HFFc6 (cell line): ENCODE results near the gene CHAF1A. TPM values are rescaled to one million over a fixed set of nuclear protein-coding genes. Genes with fewer than 3 reads are reported as not detected.
A peak's percentile ranks its signal among the peaks of the same experiment; 100 is the strongest.

ENCODE experiments used
- DNase-seq: peaks from one replicate; pipeline ENCODE4 v3.0.0-alpha.2; 2018
- H3K27ac Mint-ChIP-seq: 2 replicates; pipeline ENCODE4 v1.8.0; 2020; ENCODE audit warnings: mild to moderate bottlenecking, mixed read lengths
- H3K27me3 Mint-ChIP-seq: 2 replicates; pipeline ENCODE4 v1.8.0; 2021; ENCODE audit warnings: mild to moderate bottlenecking, moderate library complexity, mixed read lengths; ENCODE audit not compliant: insufficient read depth
- H3K36me3 Mint-ChIP-seq: 2 replicates; pipeline ENCODE4 v1.8.0; 2021; ENCODE audit warnings: low read depth, mixed read lengths
- H3K4me1 Mint-ChIP-seq: 2 replicates; pipeline ENCODE4 v1.8.0; 2020; ENCODE audit warnings: low read depth, mixed read lengths
- H3K4me3 Mint-ChIP-seq: 2 replicates; pipeline ENCODE4 v1.8.0; 2020; ENCODE audit warnings: mild to moderate bottlenecking, moderate library complexity, mixed read lengths
- H3K9me3 Mint-ChIP-seq: 2 replicates; pipeline ENCODE4 v1.8.0; 2020; ENCODE audit warnings: mild to moderate bottlenecking, mixed read lengths
- CTCF ChIP-seq: fragments of 200-600 bp; sonication (generic); IDR thresholded peaks from 2 replicates; pipeline ENCODE4 v1.5.0; 2021; ENCODE audit warnings: antibody characterized with exemption, mild to moderate bottlenecking
- total RNA-seq, 6 experiments: library from RNA; stranded (reverse); fragmentation: NEBNext Ultra II Directional; extraction: Animal tissue kit (Norgen Biotek cat#: 25700); gene quantifications; 2 replicates in 1 of 6; 3 replicates in 5 of 6; pipeline ENCODE4 v1.2.3, GENCODE V29; 2021

CHAF1A gene
- total RNA-seq, 6 experiments from 2014 or later, result 18.3 to 26.3 (median 24.4) TPM

DNA sequence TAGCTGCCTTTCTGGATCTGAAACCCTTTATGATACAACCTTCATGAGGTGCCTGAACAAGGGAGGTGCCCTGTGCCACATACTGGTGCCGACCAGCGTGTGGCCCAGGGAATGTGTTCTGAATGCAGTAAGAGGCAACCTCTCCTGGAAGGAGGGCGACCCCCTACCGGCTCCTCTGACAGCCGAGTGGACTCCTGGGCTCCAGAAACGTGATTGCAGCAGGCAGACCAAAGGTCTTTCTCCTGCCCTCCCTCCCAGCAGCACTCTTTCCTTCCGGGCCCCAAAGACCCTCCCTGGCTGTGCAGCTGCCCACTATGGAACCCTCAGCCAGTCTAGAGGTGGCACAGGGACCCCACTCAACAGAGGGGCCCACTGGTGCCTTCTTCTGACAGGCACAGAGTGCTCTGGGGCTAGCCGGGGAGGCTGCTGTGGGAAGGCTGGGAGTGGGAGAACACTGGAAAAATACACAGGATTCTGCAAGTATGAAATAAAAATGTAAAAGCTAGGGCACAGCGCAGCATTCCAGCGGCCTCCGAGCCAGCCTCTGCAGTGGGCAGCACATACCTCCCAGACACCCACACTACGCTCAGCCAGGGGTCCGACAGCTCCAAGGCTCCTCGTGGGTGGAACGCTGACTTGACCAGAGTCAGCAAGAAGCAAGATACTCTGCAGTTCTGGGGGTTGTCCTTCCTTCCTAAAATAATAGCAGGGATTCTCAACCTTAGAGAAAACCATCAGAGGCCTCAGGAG lies 17.0 kb upstream of the CHAF1A start:
- Mint-ChIP-seq H3K27me3 (no peaks in the 10 kb centered on the region), H3K27ac (peak overlapping the region; percentile 46; the same call in 1 of the 2 replicates), H3K4me1 (peaks cover 15% of the 10 kb centered on the region), H3K36me3 (no peaks in the 10 kb centered on the region; the same call in 1 of the 2 replicates), H3K4me3 (no peak overlapping the region), H3K9me3 (no peaks in the 10 kb centered on the region)
- no peak for TF ChIP-seq CTCF
- DNase-seq, result no peak

GRCh38 chr19:4386041-4386782 lies 16.2 kb upstream of the CHAF1A start:
- Mint-ChIP-seq H3K27me3 (no peaks in the 10 kb centered on the region), H3K9me3 (no peaks in the 10 kb centered on the region), H3K4me3 (no peak overlapping the region), H3K4me1 (peaks cover 19% of the 10 kb centered on the region), H3K27ac (no peak overlapping the region; the same call in 1 of the 2 replicates), H3K36me3 (no peaks in the 10 kb centered on the region; the same call in 1 of the 2 replicates)
- no peak for DNase-seq
- TF ChIP-seq CTCF, result peak; percentile 47

GRCh38 chr19:4388337-4389063 lies 13.9 kb upstream of the CHAF1A start:
- H3K4me3 Mint-ChIP-seq, result no peak overlapping the region
- no peak for TF ChIP-seq CTCF
- no peak for DNase-seq
- peak overlapping the region; percentile 69; the same call in 1 of the 2 replicates for H3K27ac Mint-ChIP-seq
- peaks cover 38% of the 10 kb centered on the region for H3K4me1 Mint-ChIP-seq
- H3K9me3 Mint-ChIP-seq, result no peaks in the 10 kb centered on the region
- peaks cover 3% of the 10 kb centered on the region; the same call in 1 of the 2 replicates for H3K27me3 Mint-ChIP-seq
- H3K36me3 Mint-ChIP-seq, result no peaks in the 10 kb centered on the region; the same call in 1 of the 2 replicates

DNA sequence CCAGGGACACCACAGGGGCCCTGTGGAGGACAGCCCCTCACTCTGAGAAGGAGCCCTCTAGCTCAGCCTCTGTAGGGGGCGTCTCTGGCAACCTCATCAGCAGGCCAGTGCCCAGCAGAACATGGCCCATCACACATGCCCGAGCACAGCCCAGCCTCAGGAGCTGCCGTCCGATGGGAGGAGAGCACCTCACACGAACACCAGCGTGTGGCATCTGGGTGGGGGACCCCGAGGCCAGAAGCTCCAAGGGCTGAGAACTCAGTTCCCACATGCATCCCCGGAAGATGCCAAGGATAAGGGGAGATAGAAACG lies 13.4 kb upstream of the CHAF1A start:
- Mint-ChIP-seq H3K4me3 (no peak overlapping the region), H3K36me3 (no peaks in the 10 kb centered on the region; the same call in 1 of the 2 replicates), H3K4me1 (peaks cover 43% of the 10 kb centered on the region), H3K27me3 (peaks cover 3% of the 10 kb centered on the region; the same call in 1 of the 2 replicates), H3K27ac (peak overlapping the region; percentile 69), H3K9me3 (no peaks in the 10 kb centered on the region)
- TF ChIP-seq CTCF, result no peak
- no peak for DNase-seq

- no peak overlapping the region; the same call in 1 of the 2 replicates for H3K4me3 Mint-ChIP-seq
- H3K36me3 Mint-ChIP-seq, result no peaks in the 10 kb centered on the region; the same call in 1 of the 2 replicates
- peak overlapping the region; percentile 88; the same call in 1 of the 2 replicates for H3K27ac Mint-ChIP-seq
- 0 out of 2 replicates have a peak, but pooled peaks have one; percentile 10 for TF ChIP-seq CTCF
- H3K27me3 Mint-ChIP-seq, result peaks cover 3% of the 10 kb centered on the region; the same call in 1 of the 2 replicates
- H3K4me1 Mint-ChIP-seq, result peaks cover 48% of the 10 kb centered on the region
- no peak for DNase-seq
- no peaks in the 10 kb centered on the region for H3K9me3 Mint-ChIP-seq
Observed at GRCh38 chr19:4389511-4390016, 12.9 kb upstream of the CHAF1A start.
